Common myeloid progenitor, CD34-positive (primary cell): ENCODE measurements around the gene ATP2A1.

Source experiments
- CTCF ChIA-PET: fragments of 350-600 bp; sonication (Branson Sonifier 250); formaldehyde crosslinking; loops from one replicate; lab custom pipeline; 2021; ENCODE audit warnings: antibody characterized with exemption; lab: Charles Lee
- POLR2A ChIA-PET: fragments of 350-600 bp; sonication (Branson Sonifier 250); formaldehyde crosslinking; loops from one replicate; lab custom pipeline; 2021; ENCODE audit warnings: antibody characterized with exemption; lab: Charles Lee
- DNase-seq, 3 donors: peaks; one replicate each; pipeline versions ENCODE4 v3.0.0 to v3.0.0-alpha.2; 2013
- H3K27ac ChIP-seq, 2 experiments: 1 replicate in 1 of 2; 2 replicates in 1 of 2; pipeline ENCODE4 v1.7.0; 2013; ENCODE audit warnings: inconsistent platforms in 2 of 2, low read length in 2 of 2, mild to moderate bottlenecking in 2 of 2, low read depth in 1 of 2, moderate library complexity in 1 of 2; ENCODE audit not compliant: severe bottlenecking in 2 of 2, insufficient read depth in 1 of 2, poor library complexity in 1 of 2
- H3K27me3 ChIP-seq, 5 experiments: replicated peaks in 2 of 5; 1 replicate in 3 of 5; 2 replicates in 2 of 5; pipeline versions ENCODE4 v1.6.1 to v1.7.0; 2013; ENCODE audit warnings: low read length in 4 of 5, mild to moderate bottlenecking in 2 of 5, moderate library complexity in 2 of 5, inconsistent platforms in 1 of 5; ENCODE audit not compliant: insufficient read depth in 5 of 5, control insufficient read depth in 4 of 5
- H3K36me3 ChIP-seq, 4 experiments: 1 replicate in 2 of 4; 2 replicates in 2 of 4; pipeline versions ENCODE4 v1.6.1 to v1.7.0; 2013; ENCODE audit warnings: low read length in 3 of 4, control low read depth in 1 of 4, mild to moderate bottlenecking in 1 of 4; ENCODE audit not compliant: control insufficient read depth in 4 of 4, insufficient read depth in 4 of 4
- H3K4me1 ChIP-seq, 4 experiments: 1 replicate in 3 of 4; 2 replicates in 1 of 4; pipeline versions ENCODE4 v1.6.1 to v1.7.1; 2013; ENCODE audit warnings: low read length in 3 of 4, mild to moderate bottlenecking in 3 of 4, control low read depth in 1 of 4, inconsistent platforms in 1 of 4, moderate library complexity in 1 of 4; ENCODE audit not compliant: control insufficient read depth in 4 of 4, insufficient read depth in 4 of 4; ENCODE audit errors: control extremely low read depth in 1 of 4
- H3K4me3 ChIP-seq, 7 experiments: 1 replicate in 4 of 7; 2 replicates in 3 of 7; pipeline versions ENCODE4 v1.5.1 to v1.7.0; 2013; ENCODE audit warnings: mild to moderate bottlenecking in 7 of 7, low read length in 6 of 7, moderate library complexity in 6 of 7, inconsistent platforms in 2 of 7, low read depth in 2 of 7, control low read depth in 1 of 7; ENCODE audit not compliant: insufficient read depth in 4 of 7, control insufficient read depth in 1 of 7; ENCODE audit errors: extremely low read depth in 1 of 7
- H3K9me3 ChIP-seq, 5 experiments: 1 replicate in 4 of 5; 2 replicates in 1 of 5; pipeline versions ENCODE4 v1.6.1 to v1.7.1; 2013; ENCODE audit warnings: low read length in 4 of 5, mild to moderate bottlenecking in 2 of 5, inconsistent platforms in 1 of 5, low read depth in 1 of 5, moderate library complexity in 1 of 5; ENCODE audit not compliant: control insufficient read depth in 4 of 5, insufficient read depth in 2 of 5; ENCODE audit errors: control extremely low read depth in 1 of 5
- WGBS: methylation state at CpG from one replicate; pipeline ENCODE4 v1.1.5; 2013; ENCODE audit not compliant: insufficient coverage; 5-methylcytosine and 5-hydroxymethylcytosine counted together

The ATP2A1 gene

GRCh38 chr16:28858421-28858820 is 19.9 kb upstream of the ATP2A1 start:
- Histone ChIP-seq H3K27me3 (no peaks in the 10 kb centered on the region), H3K9me3 (no peaks in the 10 kb centered on the region), H3K36me3 (no peaks in the 10 kb centered on the region), H3K4me3 (no peak overlapping the region), H3K27ac (no peak overlapping the region), H3K4me1 (peaks cover 0 to 7% (median 4%) of the 10 kb centered on the region in 4 experiments)
- no peak for DNase-seq
- ChIA-PET POLR2A (no interaction called here), CTCF (interaction anchor here (1.2 to 2.9 kb wide), 2 partner anchors 11 to 21 kb away, joined by 3 to 15 read pairs; partner anchors contain the start of gene TUFM)
- 100% methylated on average over 5 of the region's 8 CpGs for WGBS

DNA sequence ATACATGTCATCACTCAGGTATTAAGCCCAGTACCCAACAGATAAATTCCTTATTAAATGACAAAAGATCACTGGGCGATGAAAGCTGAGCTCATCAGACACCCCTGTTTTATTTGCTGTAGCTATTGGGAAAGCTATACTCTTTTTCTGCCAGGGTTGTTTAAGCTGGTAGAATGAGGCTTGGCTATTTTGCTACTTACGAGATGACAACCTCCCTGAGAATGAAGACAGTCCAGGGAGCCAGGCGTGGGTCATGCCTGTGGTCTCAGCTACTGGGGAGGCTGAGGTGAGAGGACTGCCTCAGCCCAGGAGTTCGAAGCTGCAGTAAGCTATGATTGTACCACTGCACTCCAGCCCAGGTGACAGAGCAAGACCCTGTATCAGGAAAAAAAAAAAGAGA is 19.0 kb upstream of the ATP2A1 start:
- no peaks in the 10 kb centered on the region for H3K9me3 ChIP-seq
- H3K36me3 ChIP-seq = no peaks in the 10 kb centered on the region
- DNase-seq = no peak
- WGBS = 87% methylated on average over 3 of the region's 4 CpGs
- H3K4me1 ChIP-seq = peaks cover 0 to 10% (median 8%) of the 10 kb centered on the region in 4 experiments
- ChIA-PET POLR2A (interaction anchor here (0.6 kb wide), 1 partner anchor 159 kb away, joined by 4 read pairs; no protein-coding TSS in a partner anchor), CTCF (interaction anchor here (1.2 to 2.9 kb wide), 3 partner anchors 10 to 21 kb away, joined by 3 to 15 read pairs (median 5); partner anchors contain the start of gene TUFM)
- H3K27ac ChIP-seq = no peak overlapping the region
- no peak overlapping the region for H3K4me3 ChIP-seq
- no peaks in the 10 kb centered on the region for H3K27me3 ChIP-seq

DNA sequence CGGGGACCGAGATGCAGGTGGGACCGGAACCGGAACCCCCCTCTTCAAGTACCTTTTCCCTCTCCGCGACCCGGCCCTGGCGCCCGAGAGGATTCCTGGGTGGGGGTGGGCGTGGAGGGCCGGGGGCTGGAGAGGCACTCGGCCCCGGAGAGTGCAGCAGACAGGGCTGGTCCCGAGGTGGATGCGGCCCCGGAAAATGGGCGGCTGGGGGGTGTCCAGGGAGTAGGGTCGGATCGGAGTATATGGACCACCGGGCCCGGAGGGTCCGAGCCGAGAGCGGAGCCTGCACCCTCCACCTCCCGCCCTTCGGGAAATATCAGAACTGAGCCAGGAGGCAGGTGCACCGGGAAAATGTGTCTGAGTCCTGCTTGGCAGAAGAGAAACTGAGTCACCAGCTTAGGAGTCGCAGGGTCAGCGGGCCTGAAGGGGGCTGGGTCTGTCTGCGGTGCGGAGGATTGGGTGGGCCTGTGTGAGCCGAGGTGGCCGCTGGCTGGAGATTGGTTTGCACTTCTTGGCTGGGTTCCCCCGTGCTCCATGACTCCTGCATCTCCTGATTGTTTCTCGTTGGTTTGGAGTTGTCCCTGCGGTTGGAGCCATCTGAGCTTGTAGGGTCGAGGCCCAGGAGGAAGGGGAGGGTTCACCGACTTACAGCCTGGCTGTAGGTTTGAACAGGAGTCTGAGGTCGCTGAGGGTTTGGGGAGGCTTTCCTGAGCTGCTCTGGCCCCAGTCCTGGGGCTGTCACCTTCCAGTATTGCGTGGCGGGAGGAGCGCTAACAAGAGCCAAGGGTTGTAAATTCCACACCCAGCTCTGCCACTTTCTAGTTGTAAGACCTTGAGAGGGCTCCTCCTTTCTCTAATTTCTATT is 14.1 kb upstream of the ATP2A1 start:
- Histone ChIP-seq H3K4me3 (peak overlapping the region; percentile 87 to 100 (median 93)), H3K36me3 (peaks cover 7 to 21% (median 17%) of the 10 kb centered on the region in 4 experiments), H3K9me3 (no peaks in the 10 kb centered on the region), H3K27ac (peak overlapping the region; percentile 61 to 96), H3K4me1 (peaks cover 0 to 22% (median 19%) of the 10 kb centered on the region in 4 experiments), H3K27me3 (no peaks in the 10 kb centered on the region)
- WGBS = 1% methylated on average over 29 of the region's 42 CpGs
- ChIA-PET CTCF (interaction anchor here (0.7 to 2.9 kb wide), 13 partner anchors 9 to 86 kb away, joined by 3 to 13 read pairs (median 4); partner anchors contain the start of genes NFATC2IP and TUFM), POLR2A (interaction anchor here (0.9 to 3.0 kb wide), 4 partner anchors 17 to 62 kb away, joined by 3 to 20 read pairs (median 4); partner anchors contain the start of gene TUFM)
- DNase-seq = peak in 2 of 3 donors; percentile 32 to 47

GRCh38 chr16:28865001-28865688 is 13.1 kb upstream of the ATP2A1 start:
- ChIA-PET POLR2A (interaction anchor here (0.9 to 1.0 kb wide), 3 partner anchors 18 to 61 kb away, joined by 3 to 5 read pairs (median 4); partner anchors contain the start of gene TUFM), CTCF (interaction anchor here (0.7 to 2.9 kb wide), 12 partner anchors 8 to 82 kb away, joined by 3 to 9 read pairs (median 4); partner anchors contain the start of gene TUFM)
- no peaks in the 10 kb centered on the region for H3K27me3 ChIP-seq
- no peaks in the 10 kb centered on the region for H3K9me3 ChIP-seq
- WGBS = 98% methylated on average over 10 of the region's 12 CpGs
- peak overlapping the region in 4 of 7 experiments; percentile 88 to 100 (median 96) for H3K4me3 ChIP-seq
- no peak for DNase-seq
- H3K36me3 ChIP-seq = peaks cover 8 to 31% (median 26%) of the 10 kb centered on the region in 4 experiments
- H3K4me1 ChIP-seq = peaks cover 0 to 22% (median 19%) of the 10 kb centered on the region in 4 experiments
- H3K27ac ChIP-seq = peak overlapping the region in 1 of 2 experiments; percentile 96

DNA sequence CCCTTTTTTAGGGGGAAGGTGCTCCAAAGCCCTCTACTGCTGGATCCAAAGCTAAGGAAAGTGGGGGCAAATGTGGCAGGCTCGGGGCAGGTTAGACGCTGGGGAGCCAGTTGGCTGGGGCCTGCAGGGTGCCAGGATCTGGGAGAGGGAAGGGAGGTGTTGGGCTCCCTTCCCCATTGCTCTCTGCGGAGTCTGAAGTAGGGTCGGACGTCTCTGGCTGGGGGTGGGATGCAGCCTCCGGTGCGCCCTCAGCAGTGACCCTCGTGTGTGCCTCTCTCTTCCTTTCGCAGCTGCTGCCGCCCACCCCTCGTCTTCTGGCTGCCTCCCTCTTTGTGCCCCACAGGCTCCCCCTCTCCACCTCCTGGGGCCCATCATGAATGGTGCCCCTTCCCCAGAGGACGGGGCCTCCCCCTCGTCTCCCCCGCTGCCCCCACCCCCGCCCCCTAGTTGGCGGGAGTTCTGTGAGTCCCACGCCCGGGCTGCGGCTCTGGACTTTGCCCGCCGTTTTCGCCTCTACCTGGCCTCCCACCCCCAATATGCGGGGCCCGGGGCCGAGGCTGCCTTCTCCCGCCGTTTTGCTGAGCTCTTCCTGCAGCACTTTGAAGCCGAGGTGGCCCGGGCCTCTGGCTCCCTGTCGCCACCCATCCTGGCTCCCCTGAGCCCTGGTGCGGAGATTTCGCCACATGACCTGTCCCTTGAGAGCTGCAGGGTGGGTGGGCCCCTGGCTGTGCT is 12.4 kb upstream of the ATP2A1 start:
- H3K9me3 ChIP-seq = no peaks in the 10 kb centered on the region
- POLR2A ChIA-PET = no interaction called here
- H3K4me3 ChIP-seq = no peak overlapping the region
- peaks cover 8 to 37% (median 31%) of the 10 kb centered on the region in 4 experiments for H3K36me3 ChIP-seq
- peaks cover 0 to 22% (median 19%) of the 10 kb centered on the region in 4 experiments for H3K4me1 ChIP-seq
- CTCF ChIA-PET = interaction anchor here (1.0 to 2.9 kb wide), 7 partner anchors 7 to 81 kb away, joined by 3 to 9 read pairs (median 4); no protein-coding TSS in a partner anchor
- DNase-seq = no peak
- H3K27me3 ChIP-seq = no peaks in the 10 kb centered on the region
- H3K27ac ChIP-seq = no peak overlapping the region
- 90% methylated on average over 19 of the region's 32 CpGs for WGBS

DNA sequence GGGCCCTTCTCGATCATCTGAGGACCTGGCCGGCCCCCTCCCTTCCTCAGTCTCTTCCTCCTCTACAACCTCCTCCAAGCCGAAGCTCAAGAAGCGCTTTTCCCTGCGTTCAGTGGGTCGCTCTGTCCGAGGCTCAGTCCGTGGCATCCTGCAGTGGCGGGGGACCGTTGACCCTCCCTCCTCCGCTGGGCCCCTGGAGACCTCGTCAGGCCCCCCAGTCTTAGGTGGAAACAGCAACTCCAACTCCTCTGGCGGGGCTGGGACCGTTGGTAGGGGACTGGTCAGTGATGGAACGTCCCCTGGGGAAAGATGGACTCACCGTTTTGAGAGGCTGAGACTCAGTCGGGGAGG is 11.9 kb upstream of the ATP2A1 start:
- DNase-seq = no peak
- CTCF ChIA-PET = interaction anchor here (1.1 to 1.6 kb wide), 2 partner anchors 13 to 81 kb away, joined by 4 read pairs; no protein-coding TSS in a partner anchor
- H3K9me3 ChIP-seq = no peaks in the 10 kb centered on the region
- no peak overlapping the region for H3K27ac ChIP-seq
- peaks cover 0 to 22% (median 19%) of the 10 kb centered on the region in 4 experiments for H3K4me1 ChIP-seq
- 97% methylated on average over 15 of the region's 17 CpGs for WGBS
- H3K27me3 ChIP-seq = no peaks in the 10 kb centered on the region
- H3K36me3 ChIP-seq = peaks cover 9 to 41% (median 35%) of the 10 kb centered on the region in 4 experiments
- POLR2A ChIA-PET = no interaction called here
- H3K4me3 ChIP-seq = no peak overlapping the region
